Stimulated activated CD4-positive, alpha-beta T cell treated with anti-CD3 and anti-CD28 coated beads, Interleukin-1b, Interleukin-23, amount 100 ng/mL, for 1 hour (primary cell): Measurements from ENCODE around the gene RAP1A.

Source experiments
- DNase-seq, 2 donors: peaks; one replicate each; pipeline ENCODE4 v3.0.0-alpha.2; 2020; ENCODE audit warnings: low read depth in 2 of 2

The RAP1A gene

GRCh38 chr1:111619635-111620440 lies at the start of gene RAP1A:
Gene RAP1A (plus strand): TSS chr1:111619789. CDS start chr1:111691361, 71,572 bp downstream.
- peak; percentile 87 to 97 for DNase-seq

GRCh38 chr1:111569913-111570312 lies 49.7 kb upstream of the RAP1A start:
- DNase-seq, result no peak

DNA sequence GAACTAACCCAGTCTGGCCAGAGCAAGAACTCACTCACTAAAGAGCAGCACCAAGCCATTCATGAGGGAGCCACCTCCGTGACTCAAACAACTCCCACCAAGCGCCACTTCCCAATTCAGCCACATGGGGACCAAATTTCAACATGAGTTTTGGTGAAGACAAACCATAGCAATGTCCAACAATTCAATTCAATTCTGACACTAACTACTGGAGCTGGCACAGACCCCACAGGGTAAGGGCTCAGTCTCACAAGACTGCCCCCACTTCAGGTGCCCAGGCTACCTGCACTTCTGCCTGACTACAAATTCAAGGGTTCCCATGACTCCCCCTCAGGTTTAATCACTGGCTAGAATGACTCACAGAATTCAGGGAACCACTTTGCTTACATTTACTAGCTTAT lies 48.8 kb upstream of the RAP1A start:
- DNase-seq, result no peak

DNA sequence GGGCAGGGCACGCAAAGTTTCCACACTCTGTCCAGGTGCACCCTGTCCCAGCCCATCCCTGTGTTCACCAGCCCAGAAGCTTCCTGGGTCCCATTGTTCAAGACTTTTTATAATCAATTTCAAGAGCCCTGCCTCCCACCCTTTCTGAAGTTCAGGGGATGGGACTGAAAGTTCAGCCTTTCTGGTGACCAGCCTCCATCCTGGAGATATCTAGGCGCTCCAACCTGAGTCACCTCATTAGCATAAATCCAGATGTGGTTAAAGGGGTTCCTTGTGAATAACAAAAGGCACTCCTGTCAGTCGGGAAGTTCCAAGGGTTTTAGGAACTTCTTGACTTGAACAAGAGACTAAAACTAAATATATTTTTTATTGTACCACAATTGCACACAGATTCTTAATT lies 48.4 kb upstream of the RAP1A start:
- DNase-seq, result no peak

DNA sequence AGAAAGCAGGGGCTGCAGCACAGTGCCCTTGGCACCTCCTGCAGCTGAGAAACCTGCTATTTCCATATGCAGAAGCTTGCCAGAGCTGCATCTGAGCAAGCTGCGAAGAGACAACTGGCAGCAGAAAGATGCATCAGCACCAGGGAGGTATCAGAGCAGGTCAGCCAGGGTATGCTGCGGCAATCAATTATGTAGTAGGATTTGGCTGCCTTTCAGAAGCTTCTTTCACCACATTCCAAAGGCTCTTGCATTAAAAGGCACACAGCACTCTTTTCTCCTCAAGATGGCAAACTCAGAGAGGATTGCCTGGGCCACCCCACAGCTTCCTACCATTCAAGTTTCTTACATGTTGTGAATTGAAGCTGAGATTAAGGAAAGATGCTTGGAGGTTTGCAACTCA lies 47.6 kb upstream of the RAP1A start:
- no peak for DNase-seq

DNA sequence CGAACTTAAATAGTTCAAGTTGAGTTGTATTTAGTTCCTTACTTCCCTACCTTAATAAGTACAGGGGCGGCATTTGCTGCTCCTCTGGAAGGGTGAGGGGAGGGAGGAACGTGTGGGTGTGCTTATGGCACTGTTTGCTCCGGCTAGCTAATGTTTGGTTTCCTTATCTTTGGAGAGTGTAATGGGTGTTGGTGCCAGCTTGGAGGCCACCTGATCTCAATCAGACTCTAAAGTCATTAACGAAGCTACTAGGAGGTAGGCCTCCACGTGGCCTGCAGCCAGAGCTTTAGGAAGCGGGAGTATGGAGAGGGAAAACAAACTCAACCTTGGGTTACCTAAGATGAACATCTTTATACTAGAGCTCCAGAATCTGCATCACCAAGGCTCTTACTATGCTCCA lies 43.0 kb upstream of the RAP1A start:
- no peak for DNase-seq

DNA sequence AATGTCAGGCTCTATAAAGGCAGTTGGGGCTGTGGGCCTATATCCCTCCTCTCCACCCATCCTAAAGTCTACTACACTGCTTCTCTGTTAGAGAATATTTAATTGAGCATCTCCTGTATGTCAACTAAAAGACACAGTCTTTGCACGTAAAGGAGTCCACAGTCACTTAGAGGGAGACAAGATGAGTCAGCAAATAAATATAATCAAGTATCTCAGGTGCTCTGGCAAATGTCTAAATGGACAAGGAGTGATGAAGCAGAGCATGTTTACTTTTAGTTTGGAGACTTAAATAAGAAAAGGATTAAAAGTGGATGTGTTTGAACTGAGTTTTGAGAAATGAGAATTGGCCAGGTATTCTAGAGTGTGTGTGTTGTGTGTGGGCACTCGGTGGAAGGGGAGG lies 41.8 kb upstream of the RAP1A start:
- DNase-seq, result no peak

DNA sequence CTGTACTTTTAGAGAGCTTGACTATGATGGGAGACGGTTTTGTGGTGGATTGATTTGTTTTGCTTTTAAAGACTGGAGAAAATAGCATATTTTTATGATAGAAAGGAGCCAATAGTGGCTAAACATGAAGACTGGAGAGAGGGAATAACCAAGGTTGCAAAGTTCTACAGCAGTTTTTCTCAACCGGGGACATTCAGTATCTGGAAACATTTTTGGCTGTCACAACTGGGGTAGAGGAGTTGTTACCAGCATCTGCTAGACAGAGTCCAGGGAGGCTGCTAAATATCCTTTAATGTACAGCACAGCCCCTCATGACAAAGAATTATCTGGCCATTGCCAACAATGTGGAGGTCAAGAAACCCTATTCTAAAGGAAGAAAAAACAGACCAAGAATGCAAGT lies 38.4 kb upstream of the RAP1A start:
- no peak for DNase-seq

DNA sequence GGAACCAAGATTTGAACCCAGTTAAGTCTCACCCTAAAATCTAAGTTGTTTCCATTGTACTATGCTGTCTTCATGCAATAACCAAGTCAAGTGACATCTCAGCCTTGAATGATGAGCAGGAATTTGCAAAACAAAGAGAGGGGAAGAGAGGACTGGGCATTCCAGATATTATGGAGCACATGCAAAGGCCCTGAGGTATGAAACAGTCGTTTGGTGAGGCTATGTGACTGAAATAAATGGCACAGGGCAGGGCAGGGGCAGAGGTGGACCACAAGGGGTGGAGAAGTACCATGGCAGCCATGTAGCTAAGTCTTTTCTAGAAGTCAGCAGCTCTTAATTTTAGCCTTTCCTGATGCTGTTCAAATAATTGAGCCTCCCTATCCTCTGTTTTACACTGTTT lies 37.6 kb upstream of the RAP1A start:
- DNase-seq, result no peak

DNA sequence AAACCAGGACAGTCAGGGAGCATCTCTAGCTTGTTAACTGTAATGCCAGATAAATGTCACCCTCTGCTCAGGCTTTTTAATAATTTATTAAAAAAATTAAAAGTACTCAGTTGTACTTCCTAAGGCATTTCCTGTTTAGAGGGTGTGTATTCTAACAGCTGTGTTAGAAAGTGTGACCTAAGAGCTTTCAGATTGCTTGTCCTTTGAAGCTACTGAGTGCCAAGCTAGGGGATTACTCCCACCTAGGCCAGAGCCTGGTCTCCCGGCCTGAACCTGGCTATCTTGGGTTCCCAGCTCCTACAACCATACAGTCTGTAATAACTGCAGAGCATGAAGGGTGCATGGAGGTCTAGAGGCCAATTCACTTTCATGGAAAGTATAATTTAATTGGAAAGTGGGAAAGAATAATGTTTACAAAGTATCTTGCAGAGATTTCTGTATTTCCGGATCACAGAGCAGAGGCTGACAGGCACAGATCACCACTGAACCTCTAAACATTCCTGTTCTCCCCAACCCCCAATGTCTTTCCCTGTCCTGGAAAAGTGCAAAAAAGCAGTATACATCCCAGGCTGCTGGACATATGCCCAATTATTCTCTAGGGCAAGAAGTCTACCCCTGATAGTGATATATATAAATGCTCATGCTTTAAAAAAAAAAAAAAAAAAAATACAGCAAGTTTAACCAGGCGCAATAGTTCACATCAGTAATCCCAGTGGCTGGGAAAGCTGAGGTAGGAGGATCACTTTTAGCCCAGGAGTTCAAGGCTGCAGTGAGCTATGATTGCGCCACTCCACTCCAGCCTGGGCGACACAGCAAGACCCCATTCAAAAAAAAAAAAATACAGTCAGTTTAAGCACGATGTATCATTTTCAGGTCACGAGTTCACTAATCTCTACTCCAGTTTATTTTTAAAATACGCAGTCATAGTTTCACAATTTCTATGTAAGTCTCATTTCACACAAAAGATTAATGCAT lies 36.7 kb upstream of the RAP1A start:
- no peak for DNase-seq

GRCh38 chr1:111585447-111586086 lies 34.0 kb upstream of the RAP1A start:
- no peak for DNase-seq

GRCh38 chr1:111586112-111586511 lies 33.5 kb upstream of the RAP1A start:
- DNase-seq, result no peak

DNA sequence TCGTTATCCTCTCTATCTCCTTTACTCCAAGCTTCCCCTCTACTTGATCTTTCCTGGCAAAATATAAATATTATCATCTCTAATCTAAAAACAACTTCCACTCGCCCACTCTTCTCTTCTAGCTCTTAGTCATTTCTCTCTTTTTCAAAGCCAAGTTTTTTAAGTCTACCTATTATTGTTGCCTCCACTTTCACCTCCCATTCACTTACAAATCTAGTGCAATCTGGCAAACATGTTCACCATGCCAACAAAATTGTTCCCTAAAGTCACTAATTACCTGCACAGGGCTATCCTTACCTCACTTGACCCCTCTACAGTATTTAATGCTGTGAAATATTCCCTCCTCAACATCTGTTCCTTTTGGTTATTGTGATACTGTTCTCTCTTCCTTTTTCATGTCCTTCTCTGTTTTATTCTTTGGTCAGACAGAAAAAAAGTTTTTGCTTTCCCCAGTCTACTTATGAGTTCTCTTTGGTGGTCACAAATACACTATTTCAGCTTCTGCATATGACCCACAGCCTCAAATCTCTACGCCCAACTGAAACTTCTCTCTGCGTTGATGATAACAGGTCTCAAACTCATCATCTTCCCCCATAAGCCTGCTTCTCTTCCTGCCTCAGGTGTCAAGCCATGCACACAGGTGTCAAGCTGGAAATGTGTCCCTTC lies 31.9 kb upstream of the RAP1A start:
- DNase-seq, result no peak

- DNase-seq, result no peak
These were observed 27.7 kb upstream of the RAP1A start for GRCh38 chr1:111591937-111592336.

DNA sequence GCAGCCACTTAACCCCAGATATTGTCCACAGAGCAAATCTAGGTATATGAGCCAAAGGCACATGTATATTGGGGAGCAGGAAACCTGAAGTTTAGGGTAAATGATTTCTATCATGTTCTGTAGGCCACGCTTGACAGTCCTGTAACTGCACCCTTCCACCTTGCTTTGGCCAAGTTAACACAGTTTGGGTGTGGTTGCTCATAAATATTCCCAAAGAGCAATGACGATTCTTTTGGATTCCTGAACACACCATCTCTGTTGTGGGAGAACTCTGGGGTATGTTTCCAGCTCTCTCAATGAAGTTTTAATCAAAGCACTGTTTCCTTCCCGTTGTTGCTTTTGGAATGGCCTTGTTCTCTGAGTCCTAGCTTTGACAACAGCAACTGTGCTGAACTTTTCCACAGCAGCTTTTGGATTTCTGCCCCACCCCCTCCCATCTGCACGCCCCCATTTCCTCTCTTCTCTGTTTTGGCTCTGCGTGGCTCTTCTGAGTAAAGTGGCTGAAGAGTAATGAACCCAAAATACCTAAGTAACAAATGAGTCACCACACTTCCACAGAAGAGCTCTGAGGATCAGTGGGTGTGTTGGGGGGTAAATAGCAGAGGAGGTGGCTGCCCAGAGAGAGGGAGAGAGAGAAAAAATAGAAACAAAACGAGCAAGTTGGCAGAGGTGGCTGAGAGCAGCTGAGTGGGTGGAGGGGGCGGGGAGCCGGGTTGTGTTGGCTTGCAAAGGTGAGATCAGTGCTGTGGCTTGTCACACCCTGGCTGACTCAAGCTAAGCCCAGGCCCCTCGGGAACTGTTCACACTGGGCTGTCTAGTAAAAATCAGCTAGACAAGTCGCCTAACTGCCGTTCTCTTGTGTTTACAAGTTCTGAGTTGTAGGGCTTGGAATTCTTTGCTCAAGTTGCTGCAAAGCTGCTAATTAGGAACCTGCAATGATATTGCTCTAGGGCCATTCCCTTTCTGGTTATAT lies 26.9 kb upstream of the RAP1A start:
- DNase-seq, result peak; percentile 84 to 96

DNA sequence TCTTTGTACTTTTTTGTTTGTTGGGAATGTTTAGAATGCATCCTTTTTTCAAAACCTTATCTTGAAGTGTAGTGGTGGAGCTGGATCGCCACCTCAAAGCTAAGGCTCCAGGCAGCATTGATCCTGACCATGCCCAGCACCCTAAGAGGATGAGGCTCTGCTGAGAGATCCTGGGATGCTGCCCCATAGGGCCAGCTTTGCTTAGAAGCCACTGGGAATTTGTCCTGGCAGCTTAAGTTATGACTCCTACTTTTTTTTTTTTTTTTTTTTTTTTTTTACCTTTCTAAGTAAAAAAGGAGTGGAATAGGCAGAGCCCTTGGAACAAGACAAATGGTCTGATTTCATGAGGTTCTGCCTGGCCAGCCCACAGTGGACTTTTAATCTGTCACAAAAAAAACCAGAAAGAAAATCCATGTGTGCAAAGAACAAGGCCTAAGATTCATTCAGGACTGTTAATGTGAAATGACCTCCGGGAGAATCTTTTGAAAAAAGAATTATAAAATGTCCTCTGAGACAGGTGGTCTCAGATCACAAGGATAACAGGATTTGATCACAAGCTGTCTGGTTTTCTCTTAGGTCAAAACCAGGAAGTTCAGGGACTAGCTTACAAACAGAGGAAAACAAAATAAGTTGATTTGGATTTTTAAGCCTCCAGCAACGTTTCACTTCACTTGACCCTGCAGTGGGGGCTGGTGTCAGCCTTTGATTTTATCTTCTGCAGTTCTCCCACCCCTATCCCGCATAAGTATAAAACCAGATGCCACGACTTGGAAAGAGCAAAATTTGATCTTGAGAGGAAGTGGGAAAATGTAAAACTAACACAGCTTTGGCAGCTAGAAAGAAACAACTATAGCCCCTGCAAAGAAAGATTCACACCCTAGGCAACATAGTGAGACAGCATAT lies 25.9 kb upstream of the RAP1A start:
- DNase-seq, result no peak

DNA sequence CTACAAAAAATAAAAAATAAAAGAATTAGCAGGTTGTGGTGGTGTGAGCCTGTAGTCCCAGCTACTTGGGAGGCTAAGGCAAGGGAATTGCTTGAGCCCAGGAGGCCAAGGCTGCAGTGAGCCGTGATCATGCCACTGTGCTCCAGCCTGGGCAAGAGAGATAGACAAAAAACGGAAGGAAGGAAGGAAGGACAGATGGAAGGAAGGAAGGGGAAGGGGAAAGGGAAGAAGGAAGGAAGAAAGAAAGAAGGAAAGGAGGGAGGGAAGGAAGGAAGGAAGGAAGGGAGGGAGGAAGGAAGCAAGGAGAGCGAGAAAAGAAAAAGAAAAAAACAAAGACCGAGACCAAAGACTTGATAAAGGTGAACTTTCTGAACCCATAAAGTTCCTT lies 25.3 kb upstream of the RAP1A start:
- DNase-seq, result no peak

DNA sequence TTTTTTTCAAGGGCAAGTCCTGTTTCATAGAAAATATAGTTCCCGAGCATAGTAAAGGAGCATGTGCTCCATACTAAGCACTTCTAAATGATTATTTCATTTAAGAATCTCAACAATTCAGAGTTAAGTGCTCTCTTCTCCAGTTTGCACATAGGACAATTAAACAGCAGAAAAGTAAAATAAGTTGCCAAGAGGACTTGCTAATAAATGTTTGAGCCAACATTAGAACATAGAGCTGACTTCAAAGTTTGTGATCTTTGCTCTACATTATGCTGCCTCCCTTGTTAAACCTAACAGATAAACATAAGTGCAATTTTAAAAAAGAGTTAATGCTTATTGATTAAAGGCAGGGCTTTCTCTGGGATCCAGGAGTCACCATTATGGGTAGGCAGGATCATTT lies 23.8 kb upstream of the RAP1A start:
- no peak for DNase-seq

DNA sequence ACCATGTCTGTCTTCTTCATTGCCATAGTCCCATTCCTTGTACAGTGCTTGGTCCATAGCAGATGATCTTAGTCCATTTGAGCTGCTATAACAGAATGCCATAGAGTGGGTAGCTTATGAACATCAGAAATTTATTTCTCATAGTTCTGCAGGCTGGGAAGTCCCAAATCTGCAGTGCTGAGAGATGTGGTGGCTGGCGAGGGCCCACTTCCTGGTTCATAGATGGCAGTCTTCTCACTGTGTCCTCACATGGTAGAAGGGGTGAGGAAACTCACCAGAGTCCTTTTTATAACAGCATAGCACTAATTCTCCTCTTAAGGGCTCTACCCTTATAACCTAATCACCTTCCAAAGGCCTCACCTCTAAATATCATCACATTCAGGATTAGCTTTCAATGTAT lies 23.1 kb upstream of the RAP1A start:
- DNase-seq, result peak; percentile 20 to 32

DNA sequence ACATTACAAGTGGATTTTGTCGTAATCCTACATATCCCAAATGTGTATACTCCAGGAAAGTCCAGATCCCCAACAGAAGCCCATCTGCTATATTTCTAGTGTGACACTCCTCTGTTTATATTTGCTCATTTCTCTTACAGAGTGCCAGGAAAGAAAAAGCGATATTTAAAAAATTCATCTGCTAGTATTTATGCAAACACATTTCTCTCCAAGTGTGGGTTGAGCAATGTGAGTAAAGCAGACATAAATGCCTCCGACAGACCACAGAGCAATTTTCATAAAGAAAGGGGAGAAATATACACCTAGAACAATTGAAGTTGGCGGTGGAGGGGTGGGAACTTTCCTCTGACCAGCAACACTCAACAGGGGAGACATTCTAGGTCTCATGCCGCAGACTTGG lies 22.2 kb upstream of the RAP1A start:
- no peak for DNase-seq
